H1 (cell line): ENCODE measurements around the gene IL32. TPM values are rescaled to one million over a fixed set of nuclear protein-coding genes. Genes with fewer than 3 reads are reported as not detected.

Source experiments
- CTCF ChIA-PET: fragments of 300-600 bp; sonication (Branson Sonifier 250); formaldehyde crosslinking; loops from one replicate; lab custom pipeline; 2021; ENCODE audit not compliant: partially characterized antibody; lab: Charles Lee
- POLR2A ChIA-PET: fragments of 300-600 bp; sonication (Branson Sonifier 250); formaldehyde crosslinking; loops from one replicate; lab custom pipeline; 2021; ENCODE audit warnings: inconsistent platforms; ENCODE audit not compliant: partially characterized antibody; lab: Charles Lee
- DNase-seq, 2 experiments: peaks; one replicate each; pipeline versions ENCODE4 v3.0.0 to v3.0.0-alpha.2; 2010 to 2022; ENCODE audit warnings: low spot score in 2 of 2, low read depth in 1 of 2, mixed read lengths in 1 of 2
- FAIRE-seq: peaks from 2 replicates; lab custom pipeline; 2011; peaks lifted over from hg19 to GRCh38; lab: Jason Lieb, UNC
- H2AFZ ChIP-seq: 2 replicates; pipeline ENCODE4 v1.8.1; 2012; ENCODE audit warnings: low read length, inconsistent platforms
- H2AK5ac ChIP-seq: 2 replicates; pipeline ENCODE4 v1.6.1; 2013; ENCODE audit warnings: low read depth, low read length
- H2BK120ac ChIP-seq: replicated peaks from 2 replicates; pipeline ENCODE3; 2013; ENCODE audit warnings: low read depth, low read length, inconsistent platforms
- H2BK12ac ChIP-seq: 2 replicates; pipeline ENCODE4 v1.6.1; 2013; ENCODE audit warnings: low read depth, low read length
- H2BK15ac ChIP-seq: 2 replicates; pipeline ENCODE4 v1.6.1; 2013; ENCODE audit warnings: low read length
- H2BK20ac ChIP-seq: 2 replicates; pipeline ENCODE4 v1.6.1; 2013; ENCODE audit warnings: low read length
- H2BK5ac ChIP-seq: 2 replicates; pipeline ENCODE4 v1.6.1; 2013; ENCODE audit warnings: low read depth, low read length
- H3K14ac ChIP-seq: 2 replicates; pipeline ENCODE4 v1.6.1; 2013; ENCODE audit warnings: inconsistent platforms; ENCODE audit not compliant: insufficient read length
- H3K18ac ChIP-seq: 2 replicates; pipeline ENCODE4 v1.6.1; 2013; ENCODE audit warnings: low read length; ENCODE audit errors: extremely low read depth
- H3K23ac ChIP-seq: 2 replicates; pipeline ENCODE4 v1.6.1; 2013; ENCODE audit warnings: inconsistent platforms; ENCODE audit not compliant: insufficient read length
- H3K23me2 ChIP-seq: 2 replicates; pipeline ENCODE4 v1.6.1; 2013; ENCODE audit warnings: low read depth, low read length
- H3K27ac ChIP-seq: 2 replicates; pipeline ENCODE4 v1.6.1; 2011; ENCODE audit warnings: low read depth, low read length, inconsistent platforms
- H3K27me3 ChIP-seq, 4 experiments: replicated peaks in 1 of 4; 1 replicate in 1 of 4; 2 replicates in 3 of 4; pipeline versions ENCODE4 v1.6.1 to v1.8.1; 2011 to 2013; ENCODE audit warnings: low read length in 3 of 4, mild to moderate bottlenecking in 3 of 4, inconsistent platforms in 2 of 4, mixed read lengths in 2 of 4, moderate library complexity in 1 of 4; ENCODE audit not compliant: control insufficient read depth in 3 of 4, insufficient read depth in 3 of 4; ENCODE audit errors: extremely low read depth in 1 of 4
- H3K36me3 ChIP-seq, 4 experiments: 2 replicates each; pipeline versions ENCODE4 v1.6.1 to v1.8.1; 2011 to 2013; ENCODE audit warnings: mild to moderate bottlenecking in 4 of 4, low read length in 3 of 4, moderate library complexity in 2 of 4, control low read depth in 1 of 4, inconsistent platforms in 1 of 4; ENCODE audit not compliant: insufficient read depth in 4 of 4, control insufficient read depth in 2 of 4
- H3K4ac ChIP-seq: replicated peaks from 2 replicates; pipeline ENCODE3; 2013; ENCODE audit warnings: low read length, low read depth, mixed read lengths, inconsistent platforms; ENCODE audit not compliant: insufficient read length
- H3K4me1 ChIP-seq, 4 experiments: replicated peaks in 1 of 4; 1 replicate in 1 of 4; 2 replicates in 3 of 4; pipeline versions ENCODE4 v1.6.1 to v1.8.1; 2011 to 2013; ENCODE audit warnings: low read length in 3 of 4, inconsistent platforms in 2 of 4, mixed read lengths in 1 of 4; ENCODE audit not compliant: insufficient read depth in 4 of 4, control insufficient read depth in 3 of 4
- H3K4me2 ChIP-seq, 2 experiments: 2 replicates each; pipeline versions ENCODE4 v1.6.1 to v1.8.1; 2011 to 2013; ENCODE audit warnings: low read depth in 2 of 2, low read length in 2 of 2, control low read depth in 1 of 2, inconsistent platforms in 1 of 2, mild to moderate bottlenecking in 1 of 2; ENCODE audit not compliant: insufficient read depth in 1 of 2
- H3K4me3 ChIP-seq, 4 experiments: fragments of 200-600, 300-600 bp in 1 of 4; sonication (generic), shearing (Covaris generic), sonication (Bioruptor Twin) in 1 of 4; 2 replicates each; pipeline versions ENCODE4 v1.5.1 to v1.8.1; 2011 to 2016; ENCODE audit warnings: low read length in 4 of 4, low read depth in 3 of 4, control low read depth in 2 of 4, inconsistent platforms in 2 of 4, mild to moderate bottlenecking in 2 of 4, mixed read lengths in 1 of 4, moderate library complexity in 1 of 4; ENCODE audit not compliant: insufficient read depth in 2 of 4; ENCODE audit errors: extremely low read depth in 1 of 4
- H3K56ac ChIP-seq: replicated peaks from 2 replicates; pipeline ENCODE3; 2013; ENCODE audit warnings: low read depth, mild to moderate bottlenecking, mixed read lengths, low read length, inconsistent platforms; ENCODE audit not compliant: insufficient read length
- H3K79me1 ChIP-seq: 2 replicates; pipeline ENCODE4 v1.6.1; 2013; ENCODE audit warnings: low read depth, low read length, control low read depth
- H3K79me2 ChIP-seq, 2 experiments: 2 replicates each; pipeline versions ENCODE4 v1.6.1 to v1.8.1; 2012 to 2013; ENCODE audit warnings: low read length in 2 of 2, mild to moderate bottlenecking in 2 of 2, inconsistent platforms in 1 of 2; ENCODE audit not compliant: insufficient read depth in 2 of 2, control insufficient read depth in 1 of 2
- H3K9ac ChIP-seq, 4 experiments: replicated peaks in 1 of 4; 1 replicate in 1 of 4; 2 replicates in 3 of 4; pipeline versions ENCODE4 v1.6.1 to v1.8.1; 2011 to 2013; ENCODE audit warnings: low read depth in 3 of 4, low read length in 3 of 4, control low read depth in 2 of 4, mild to moderate bottlenecking in 2 of 4, moderate library complexity in 2 of 4, inconsistent platforms in 1 of 4; ENCODE audit errors: extremely low read depth in 1 of 4
- H3K9me3 ChIP-seq, 2 experiments: 2 replicates each; pipeline versions ENCODE4 v1.6.1 to v1.8.1; 2012 to 2013; ENCODE audit warnings: mild to moderate bottlenecking in 2 of 2, moderate library complexity in 2 of 2, control low read depth in 1 of 2, inconsistent platforms in 1 of 2, low read depth in 1 of 2, low read length in 1 of 2, mixed read lengths in 1 of 2; ENCODE audit not compliant: insufficient read depth in 2 of 2
- H4K20me1 ChIP-seq, 2 experiments: replicated peaks in 1 of 2; 2 replicates each; pipeline versions ENCODE3 to v1.8.1; 2011 to 2013; ENCODE audit warnings: inconsistent platforms in 2 of 2, low read length in 2 of 2, mild to moderate bottlenecking in 1 of 2; ENCODE audit not compliant: insufficient read depth in 2 of 2, control insufficient read depth in 1 of 2
- H4K5ac ChIP-seq: 2 replicates; pipeline ENCODE4 v1.6.1; 2013; ENCODE audit warnings: low read length, low read depth, mixed read lengths, inconsistent platforms; ENCODE audit not compliant: insufficient read length
- H4K8ac ChIP-seq: 2 replicates; pipeline ENCODE4 v1.8.0; 2013; ENCODE audit warnings: mild to moderate bottlenecking, moderate library complexity, low read length, inconsistent platforms; ENCODE audit not compliant: insufficient read depth; ENCODE audit errors: extremely low read depth
- H4K91ac ChIP-seq: replicated peaks from 2 replicates; pipeline ENCODE3; 2013; ENCODE audit warnings: low read length, mixed read lengths, inconsistent platforms; ENCODE audit not compliant: insufficient read length
- ATF2 ChIP-seq: IDR thresholded peaks from 2 replicates; pipeline ENCODE4 v1.6.1; 2012; ENCODE audit warnings: low read length, inconsistent platforms
- CBX5 ChIP-seq: fragments of 300-800, 300-1000 bp; sonication (generic); IDR thresholded peaks from 2 replicates; pipeline ENCODE4 v1.7.1; 2016; ENCODE audit warnings: antibody characterized with exemption, low read length, low read depth
- MAFK ChIP-seq: IDR thresholded peaks from 2 replicates; pipeline ENCODE4 v1.6.1; 2012; ENCODE audit warnings: low read depth, mild to moderate bottlenecking, improper control_type of control experiment, low read length
- NANOG ChIP-seq: IDR thresholded peaks from 2 replicates; pipeline ENCODE4 v1.6.1; 2011; ENCODE audit warnings: low read length, low read depth, mild to moderate bottlenecking, inconsistent platforms; ENCODE audit not compliant: insufficient read depth, poor library complexity, severe bottlenecking
- PHF8 ChIP-seq: fragments of 200-600 bp; sonication (generic); conservative IDR thresholded peaks from 2 replicates; pipeline ENCODE4 v1.7.1; 2012; ENCODE audit warnings: low read depth, mild to moderate bottlenecking, inconsistent platforms, low read length, moderate library complexity
- SIN3A ChIP-seq, 2 experiments: IDR thresholded peaks in 1 of 2; conservative IDR thresholded peaks in 1 of 2; 2 replicates each; pipeline ENCODE4 v1.6.1; 2011 to 2012; ENCODE audit warnings: low read length in 2 of 2, improper control_type of control experiment in 1 of 2, low read depth in 1 of 2, mild to moderate bottlenecking in 1 of 2
- WGBS, 2 experiments: shearing (Covaris generic) in 1 of 2; methylation state at CpG; one replicate each; pipeline versions ENCODE4 v1.1.6 to v1.1.7; 2013 to 2015; ENCODE audit warnings: low lambda C conversion rate in 2 of 2, mixed read lengths in 2 of 2, inconsistent platforms in 1 of 2, low coverage in 1 of 2, missing lambda C conversion rate in 1 of 2; ENCODE audit not compliant: insufficient replicate concordance in 2 of 2, insufficient coverage in 1 of 2, insufficient read length in 1 of 2; ENCODE audit errors: extremely low coverage in 1 of 2, missing lambda C conversion rate in 1 of 2; 5-methylcytosine and 5-hydroxymethylcytosine counted together
- polyA plus RNA-seq, 7 experiments: library from polyadenylated mRNA; depleted of rRNA in 3 of 7; stranded (reverse) in 5 of 7; unstranded in 2 of 7; fragments of >200 nt in 5 of 7; fragments of 200-250 nt in 2 of 7; gene quantifications; 1 replicate in 5 of 7; 2 replicates in 1 of 7; 4 replicates in 1 of 7; pipeline versions ENCODE4 v1.2.1 to v1.2.3, GENCODE V29; 2011 to 2013; ENCODE audit warnings: missing spikeins in 2 of 7, mixed read lengths in 2 of 7
- total RNA-seq: library from RNA; stranded (reverse); fragmentation: NEBNext Ultra II Directional; extraction: Animal tissue kit (Norgen Biotek cat#: 25700); gene quantifications from 2 replicates; pipeline ENCODE4 v1.2.1, GENCODE V29; 2021
- TF ChIP-seq, protein P1 (sequence below), 3 experiments: IDR thresholded peaks; 1 replicate in 2 of 3; 2 replicates in 1 of 3; pipeline versions ENCODE4 v1.5.1 to v1.6.1; 2011; ENCODE audit warnings: low read length in 3 of 3, mild to moderate bottlenecking in 3 of 3, inconsistent platforms in 2 of 3, low read depth in 1 of 3, moderate library complexity in 1 of 3; ENCODE audit not compliant: insufficient read depth in 1 of 3; ENCODE audit errors: control extremely low read depth in 1 of 3

IL32 gene
- total and polyA plus RNA-seq, 2 of the 8 experiments (the other 6 are each of a cell fraction or from before 2014, with no cell fraction given) = 2.7 to 5.0 TPM

DNA sequence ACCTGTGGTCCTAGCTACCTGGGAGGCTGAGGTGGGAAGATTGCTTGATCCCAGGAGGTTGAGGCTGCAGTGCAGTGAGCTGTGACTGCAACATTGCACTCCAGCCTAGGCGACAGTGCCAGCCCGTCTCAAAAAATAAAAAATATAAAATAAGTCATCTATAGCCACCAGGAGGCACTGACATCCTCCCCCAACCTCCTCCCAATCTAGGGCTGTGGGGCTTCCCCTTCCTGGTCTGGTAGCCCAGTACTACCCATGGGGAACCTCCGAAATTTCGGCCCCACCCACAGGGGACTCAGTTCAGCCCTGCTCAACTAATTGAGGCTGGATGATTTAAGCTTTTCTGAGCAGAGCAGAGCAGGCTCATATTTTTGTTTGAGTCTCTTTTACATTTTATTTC lies 30.4 kb downstream of the IL32 start:
- WGBS, 2 experiments = 89% methylated on average over 4 of the region's 4 CpGs; no CpG with 5 or more reads in 1 of the 2 experiments
- Histone ChIP-seq H2BK15ac (no peak overlapping the region), H3K27ac (peak overlapping the region; percentile 56; the same call in 1 of the 2 replicates), H3K36me3 (peaks cover 14 to 26% (median 16%) of the 10 kb centered on the region in 4 experiments), H4K5ac (no peak overlapping the region), H3K4me1 (peaks cover 8 to 23% (median 12%) of the 10 kb centered on the region in 4 experiments), H4K8ac (no peak overlapping the region), H2BK20ac (peak overlapping the region; percentile 72; the same call in 1 of the 2 replicates), H3K14ac (no peak overlapping the region), H3K18ac (no peak overlapping the region), H3K23me2 (peaks cover 20% of the 10 kb centered on the region), H3K79me2 (peaks cover 11 to 72% of the 10 kb centered on the region in 2 experiments; a peak in 3 of 4 replicates), H2AFZ (no peak overlapping the region), H2BK5ac (peak overlapping the region; percentile 99), H2BK12ac (peak overlapping the region; percentile 84; the same call in 1 of the 2 replicates), H3K23ac (no peak overlapping the region), H3K4me3 (peak overlapping the region in 1 of 4 experiments; percentile 35; a peak in 1 of 8 replicates), H4K91ac (no peak overlapping the region), H3K9me3 (no peaks in the 10 kb centered on the region), H3K79me1 (peaks cover 4% of the 10 kb centered on the region; the same call in 1 of the 2 replicates), H3K9ac (no peak overlapping the region), H3K56ac (no peak overlapping the region), H2AK5ac (no peak overlapping the region), H2BK120ac (no peak overlapping the region), H3K4me2 (peak overlapping the region; percentile 82 to 94; a peak in 2 of 4 replicates), H3K27me3 (no peaks in the 10 kb centered on the region), H4K20me1 (peaks cover 0 to 10% of the 10 kb centered on the region in 2 experiments), H3K4ac (no peak overlapping the region)
- POLR2A ChIA-PET = interaction anchor here (0.9 to 15.4 kb wide), 11 partner anchors 7 to 141 kb away, joined by 3 to 169 read pairs (median 76); partner anchors contain the start of genes HCFC1R1, IL32, THOC6 and TNFRSF12A
- CTCF ChIA-PET = interaction anchor here (0.6 to 36.8 kb wide), 9 partner anchors 9 to 364 kb away, joined by 3 to 619 read pairs (median 13); partner anchors contain the start of genes IL32, ZNF205 and ZNF213
- FAIRE-seq (no peak), DNase-seq (no peak)
- TF ChIP-seq CBX5 = no peak
- TF ChIP-seq SIN3A (conservative IDR thresholded peaks at IDR 0.05 in 1 of 2, IDR thresholded peaks at IDR 0.05 in 1 of 2; ENCODE audit: low read depth in 1 of 2, low read length in 2 of 2) = no peak
- TF ChIP-seq ATF2 = no peak
- TF ChIP-seq MAFK = no peak
- TF ChIP-seq, protein P1, sequence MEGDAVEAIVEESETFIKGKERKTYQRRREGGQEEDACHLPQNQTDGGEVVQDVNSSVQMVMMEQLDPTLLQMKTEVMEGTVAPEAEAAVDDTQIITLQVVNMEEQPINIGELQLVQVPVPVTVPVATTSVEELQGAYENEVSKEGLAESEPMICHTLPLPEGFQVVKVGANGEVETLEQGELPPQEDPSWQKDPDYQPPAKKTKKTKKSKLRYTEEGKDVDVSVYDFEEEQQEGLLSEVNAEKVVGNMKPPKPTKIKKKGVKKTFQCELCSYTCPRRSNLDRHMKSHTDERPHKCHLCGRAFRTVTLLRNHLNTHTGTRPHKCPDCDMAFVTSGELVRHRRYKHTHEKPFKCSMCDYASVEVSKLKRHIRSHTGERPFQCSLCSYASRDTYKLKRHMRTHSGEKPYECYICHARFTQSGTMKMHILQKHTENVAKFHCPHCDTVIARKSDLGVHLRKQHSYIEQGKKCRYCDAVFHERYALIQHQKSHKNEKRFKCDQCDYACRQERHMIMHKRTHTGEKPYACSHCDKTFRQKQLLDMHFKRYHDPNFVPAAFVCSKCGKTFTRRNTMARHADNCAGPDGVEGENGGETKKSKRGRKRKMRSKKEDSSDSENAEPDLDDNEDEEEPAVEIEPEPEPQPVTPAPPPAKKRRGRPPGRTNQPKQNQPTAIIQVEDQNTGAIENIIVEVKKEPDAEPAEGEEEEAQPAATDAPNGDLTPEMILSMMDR (IDR thresholded peaks at IDR 0.05; ENCODE audit: control extremely low read depth in 1 of 3, insufficient read depth in 1 of 3, low read depth in 1 of 3, low read length in 3 of 3) = peak; percentile 20 to 40 (median 26)
- TF ChIP-seq NANOG = no peak
- TF ChIP-seq PHF8 = no peak
